ENCODE results near the gene NOVA1. TPM values are rescaled to one million over a fixed set of nuclear protein-coding genes. Genes with fewer than 3 reads are reported as not detected.

NOVA1 gene
- total RNA-seq, 1 donor = 6.9 TPM

- H3K4me3 ChIP-seq (ENCODE audit: low read depth, low read length) = no peak overlapping the region
- TF ChIP-seq CTCF (IDR thresholded peaks at IDR 0.05; ENCODE audit: insufficient read depth, low read depth, low read length) = no peak
- no peak for DNase-seq (ENCODE audit: low read depth)
Observed at GRCh38 chr14:26621364-26621763, 23.5 kb upstream of the NOVA1 start.

GRCh38 chr14:26611259-26611658 is 13.4 kb upstream of the NOVA1 start:
- DNase-seq (ENCODE audit: low read depth) = no peak
- TF ChIP-seq CTCF (IDR thresholded peaks at IDR 0.05; ENCODE audit: insufficient read depth, low read depth, low read length) = no peak
- H3K4me3 ChIP-seq (ENCODE audit: low read depth, low read length) = no peak overlapping the region

- TF ChIP-seq CTCF (IDR thresholded peaks at IDR 0.05; ENCODE audit: insufficient read depth, low read depth, low read length) = no peak
- peak; percentile 8 for DNase-seq (ENCODE audit: low read depth)
Observed at GRCh38 chr14:26606729-26607312, 9.0 kb upstream of the NOVA1 start.

GRCh38 chr14:26605602-26606001 is 7.8 kb upstream of the NOVA1 start:
- DNase-seq (ENCODE audit: low read depth) = no peak
- no peak for TF ChIP-seq CTCF (IDR thresholded peaks at IDR 0.05; ENCODE audit: insufficient read depth, low read depth, low read length)

More at GRCh38 chr14:26606729-26607312, 9.0 kb upstream of the NOVA1 start:
- no peak overlapping the region for H3K4me3 ChIP-seq (ENCODE audit: low read depth, low read length)

GRCh38 chr14:26602902-26603301 is 5.1 kb upstream of the NOVA1 start:
- no peak for TF ChIP-seq CTCF (IDR thresholded peaks at IDR 0.05; ENCODE audit: insufficient read depth, low read depth, low read length)
- no peak for DNase-seq (ENCODE audit: low read depth)

More at GRCh38 chr14:26605602-26606001, 7.8 kb upstream of the NOVA1 start:
- H3K4me3 ChIP-seq (ENCODE audit: low read depth, low read length) = no peak overlapping the region

GRCh38 chr14:26601856-26602255 is 4.0 kb upstream of the NOVA1 start:
- DNase-seq (ENCODE audit: low read depth) = no peak
- no peak for TF ChIP-seq CTCF (IDR thresholded peaks at IDR 0.05; ENCODE audit: insufficient read depth, low read depth, low read length)
- no peak overlapping the region for H3K4me3 ChIP-seq (ENCODE audit: low read depth, low read length)

More at GRCh38 chr14:26602902-26603301, 5.1 kb upstream of the NOVA1 start:
- no peak overlapping the region for H3K4me3 ChIP-seq (ENCODE audit: low read depth, low read length)

GRCh38 chr14:26599291-26599690 is 1.5 kb upstream of the NOVA1 start:
- H3K4me3 ChIP-seq (ENCODE audit: low read depth, low read length) = no peak overlapping the region
- no peak for TF ChIP-seq CTCF (IDR thresholded peaks at IDR 0.05; ENCODE audit: insufficient read depth, low read depth, low read length)
- DNase-seq (ENCODE audit: low read depth) = no peak

All from fibroblast of villous mesenchyme (primary cell).